GM04504 (cell line): ENCODE measurements around the gene UFD1.

Source experiments
- DNase-seq: peaks from one replicate; pipeline ENCODE4 v3.0.0-alpha.2; 2012; ENCODE audit warnings: low read depth

The UFD1 gene

DNA sequence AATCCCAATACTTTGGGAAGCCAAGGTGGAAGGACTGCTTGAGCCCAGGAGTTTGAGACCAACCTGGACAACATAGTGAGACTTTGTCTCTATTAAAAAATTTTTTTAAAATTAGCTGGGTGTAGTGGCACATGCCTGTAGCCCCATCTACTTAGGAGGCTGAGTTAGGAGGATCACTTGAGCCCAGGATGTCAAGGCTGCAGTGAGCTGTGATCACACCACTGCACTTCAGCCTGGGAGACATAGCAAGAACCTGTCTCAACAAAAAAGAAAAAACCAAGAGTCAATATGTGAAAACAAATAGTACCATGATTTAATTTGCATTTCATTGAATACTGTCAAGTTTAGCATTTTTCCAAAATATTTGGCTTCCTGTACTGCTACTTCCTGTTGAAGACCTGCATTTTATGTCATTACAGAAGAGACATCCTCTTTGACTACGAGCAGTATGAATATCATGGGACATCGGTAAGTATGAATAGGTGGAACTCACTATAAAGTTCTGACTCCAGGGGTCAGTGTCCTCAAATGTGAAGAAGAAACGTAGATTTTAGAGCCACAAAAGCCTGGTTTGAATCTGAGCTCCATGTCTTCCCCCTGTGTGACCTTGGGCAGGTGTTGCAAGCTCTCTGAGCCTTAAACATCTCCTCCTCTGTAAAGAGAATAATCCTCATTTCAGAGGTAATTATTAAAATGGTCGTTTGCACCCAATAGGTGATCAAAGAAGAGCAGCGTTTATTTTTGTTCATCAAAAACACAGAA lies 16.8 kb upstream of the UFD1 start:
- no peak for DNase-seq

DNA sequence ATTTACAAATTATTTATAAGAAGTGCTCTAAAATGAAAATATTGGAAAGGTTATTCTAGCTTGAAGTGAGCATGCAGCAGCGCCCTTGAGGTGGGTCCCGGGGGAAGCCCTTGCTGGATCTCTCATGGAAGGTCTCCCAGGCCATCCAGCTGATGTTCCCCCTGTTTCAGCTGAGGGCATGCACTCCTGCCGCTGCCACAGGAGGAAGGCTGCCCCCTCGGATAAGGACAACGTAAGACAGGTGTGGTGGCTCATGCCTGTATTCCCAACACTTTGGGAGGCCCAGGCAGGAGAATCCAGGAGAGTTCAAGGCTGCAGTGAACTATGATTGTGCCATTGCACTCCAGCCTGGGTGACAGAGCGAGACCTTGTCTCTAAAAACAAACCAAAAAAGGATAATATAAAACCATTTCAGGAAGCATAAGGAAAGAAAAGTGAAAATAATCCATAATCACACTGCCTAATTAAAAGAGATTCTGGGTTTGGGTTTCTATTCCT lies 15.7 kb upstream of the UFD1 start:
- no peak for DNase-seq

DNA sequence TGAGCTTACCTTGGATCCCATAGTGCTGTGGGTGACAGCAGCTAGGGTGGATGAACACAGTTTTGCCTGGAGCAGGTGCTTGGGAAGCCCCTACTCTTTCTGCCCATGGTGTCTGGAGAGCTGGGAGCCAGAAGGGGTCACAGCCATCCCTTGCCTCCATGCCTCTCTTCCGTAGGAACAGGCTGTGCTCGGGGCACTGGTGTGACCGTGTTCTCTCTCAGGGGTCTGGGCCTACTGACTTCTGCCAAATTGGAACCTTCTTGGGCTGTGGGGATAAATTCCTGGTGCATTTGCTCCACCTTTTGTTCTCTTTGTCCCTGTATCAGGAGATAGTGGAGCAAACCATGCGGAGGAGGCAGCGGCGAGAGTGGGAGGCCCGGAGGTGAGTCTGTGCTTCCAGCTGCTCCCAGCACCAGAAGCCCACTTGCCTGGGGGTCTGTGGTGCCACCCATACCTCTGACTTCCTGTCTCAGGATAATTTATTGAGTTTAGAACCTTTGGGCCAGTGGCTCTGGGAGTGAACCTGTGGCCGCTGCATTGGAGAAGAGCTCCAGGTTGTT lies 15.1 kb upstream of the UFD1 start:
- DNase-seq, result no peak

DNA sequence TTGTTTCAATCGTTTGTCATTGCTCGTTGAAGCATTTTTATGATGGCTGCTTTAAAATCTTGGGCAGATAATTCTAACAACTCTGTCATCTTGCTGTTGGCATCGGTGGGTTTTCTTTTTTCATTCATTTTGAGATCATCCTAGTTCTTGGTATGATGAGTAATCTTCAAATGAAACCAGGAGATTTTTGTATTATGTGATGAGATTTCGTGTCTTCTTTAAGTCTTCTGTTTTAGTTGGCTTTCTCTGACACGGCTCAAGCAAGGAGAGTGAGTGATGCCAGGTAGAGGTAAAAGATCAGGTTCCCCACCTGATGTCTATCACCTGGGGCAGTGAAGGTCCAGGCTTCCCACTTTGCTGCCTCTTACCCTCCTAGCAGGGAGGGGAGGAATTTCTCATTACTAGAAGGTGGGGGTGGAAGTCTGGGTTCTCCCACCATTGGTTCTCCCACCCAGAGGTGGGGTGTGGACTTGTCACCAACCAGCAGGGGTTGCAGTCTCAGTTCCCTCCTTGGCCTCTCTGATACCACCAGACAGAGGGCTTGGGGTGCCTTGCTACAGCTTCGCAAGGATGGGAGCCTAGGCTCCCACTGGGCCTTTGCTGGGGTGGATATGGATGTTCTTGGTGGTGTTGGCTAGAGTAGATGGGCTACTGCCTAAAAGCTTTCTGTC lies 13.6 kb upstream of the UFD1 start:
- DNase-seq, result no peak

GRCh38 chr22:19490628-19491230 lies 11.7 kb upstream of the UFD1 start:
- no peak for DNase-seq

- no peak for DNase-seq
Observed at GRCh38 chr22:19488884-19489843, 10.2 kb upstream of the UFD1 start.

GRCh38 chr22:19488285-19488684 lies 9.3 kb upstream of the UFD1 start:
- no peak for DNase-seq

GRCh38 chr22:19483481-19484244 lies 4.7 kb upstream of the UFD1 start:
- DNase-seq, result no peak

DNA sequence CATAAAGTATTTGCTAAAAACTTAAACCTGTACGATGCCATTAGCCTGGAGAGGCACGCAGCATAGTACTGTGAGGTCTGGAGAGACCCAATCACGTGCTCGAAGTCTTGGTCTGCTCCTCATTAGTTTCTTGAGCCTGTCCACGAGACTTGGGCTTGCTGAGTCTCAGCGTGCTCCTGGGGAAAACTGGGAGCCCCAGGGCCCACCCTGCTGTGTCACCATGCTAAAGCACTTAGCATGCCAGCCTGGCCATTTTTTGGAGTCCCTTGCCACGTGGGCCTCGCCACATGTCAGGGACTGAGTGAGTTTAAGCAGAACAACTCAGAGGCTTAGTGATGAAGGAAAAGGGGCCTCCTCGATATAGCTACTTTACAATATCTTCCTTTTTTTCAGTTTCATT lies 3.3 kb upstream of the UFD1 start:
- no peak for DNase-seq

- no peak for DNase-seq
Observed at GRCh38 chr22:19480789-19481188, 1.8 kb upstream of the UFD1 start.

DNA sequence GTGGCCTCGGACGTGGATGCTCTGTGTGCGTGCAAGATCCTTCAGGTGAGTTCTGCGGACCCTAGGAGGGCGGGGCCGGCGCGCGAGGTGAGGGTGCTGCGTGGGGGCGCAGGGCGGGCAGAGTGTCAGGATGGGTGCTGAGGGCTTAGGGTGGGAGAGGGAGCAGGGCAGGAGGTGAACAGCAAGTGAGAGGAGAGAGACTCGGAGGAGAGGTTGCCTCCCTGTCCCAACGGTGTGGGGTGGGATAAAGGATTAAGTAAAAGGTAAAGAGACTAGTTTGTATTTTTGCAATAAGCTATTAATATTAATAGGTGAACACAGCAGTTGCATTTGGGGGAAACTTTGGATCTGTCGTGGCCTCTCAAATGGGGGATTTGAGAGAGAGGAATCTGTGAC lies 1.2 kb upstream of the UFD1 start:
- DNase-seq, result no peak

GRCh38 chr22:19479355-19480172 lies 571 bp upstream of the UFD1 start, which contains the start of gene CDC45:
CDC45 (plus strand) TSS chr22:19479920; CDS start chr22:19479969, 49 bp downstream.
- DNase-seq, result peak; percentile 98

GRCh38 chr22:19478045-19478900 lies 720 bp downstream of the UFD1 start:
- no peak for DNase-seq

- no peak for DNase-seq
Observed at GRCh38 chr22:19477321-19478044, 1.5 kb downstream of the UFD1 start.

DNA sequence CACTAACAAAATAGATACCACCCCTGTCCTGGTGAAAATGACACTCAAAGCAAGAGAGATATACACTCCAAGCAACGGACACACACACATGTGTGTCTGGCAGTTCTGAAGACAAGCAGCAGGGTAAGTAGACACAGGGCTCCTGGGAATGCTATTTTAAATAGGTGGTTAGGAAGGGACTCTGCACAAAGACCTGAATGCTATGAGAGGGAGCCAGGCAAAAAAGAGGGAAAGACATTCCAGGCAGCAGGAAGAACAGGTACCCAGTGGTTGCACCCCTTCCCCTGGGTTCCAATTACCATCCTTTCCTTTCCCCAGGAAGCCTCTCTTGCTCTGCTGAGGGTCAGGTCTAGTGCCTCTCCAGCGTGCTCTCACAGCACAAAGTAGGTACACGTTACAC lies 3.0 kb downstream of the UFD1 start:
- no peak for DNase-seq

DNA sequence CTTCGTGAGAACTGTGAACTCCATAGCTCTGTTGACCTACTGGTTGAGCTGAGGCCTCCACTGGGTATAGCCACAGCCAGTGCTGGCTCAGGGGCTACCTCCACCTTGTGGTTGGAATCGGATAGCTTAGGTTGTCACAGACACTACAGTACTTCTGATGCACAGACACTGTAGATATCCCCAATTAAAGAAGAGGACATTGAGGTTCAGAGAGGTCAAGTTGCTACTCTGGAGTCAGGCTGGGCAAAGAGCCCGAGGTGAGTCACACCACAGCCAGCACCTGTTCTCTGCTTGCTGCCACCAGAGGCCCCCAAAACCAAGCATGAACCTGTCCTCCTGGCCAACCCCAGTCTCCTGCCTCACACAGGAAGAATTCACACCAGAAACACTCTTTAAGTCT lies 5.4 kb downstream of the UFD1 start:
- no peak for DNase-seq

GRCh38 chr22:19472233-19472632 lies 6.8 kb downstream of the UFD1 start:
- no peak for DNase-seq

- no peak for DNase-seq
Observed at GRCh38 chr22:19471572-19471971, 7.4 kb downstream of the UFD1 start.
